GM04503 (cell line): ENCODE data around the gene GTF2F1.
"Not testable (repeated sequence)": the region's sequence is repeated elsewhere in the genome, so short reads cannot be mapped to it uniquely, and the experiment has no call there.

ENCODE experiments used
- DNase-seq: peaks from one replicate; pipeline ENCODE4 v3.0.0-alpha.2; 2012; ENCODE audit warnings: low read depth

GTF2F1 gene

GRCh38 chr19:6355321-6356040, 37.5 kb downstream of the GTF2F1 start:
- not testable (repeated sequence) for DNase-seq

DNA sequence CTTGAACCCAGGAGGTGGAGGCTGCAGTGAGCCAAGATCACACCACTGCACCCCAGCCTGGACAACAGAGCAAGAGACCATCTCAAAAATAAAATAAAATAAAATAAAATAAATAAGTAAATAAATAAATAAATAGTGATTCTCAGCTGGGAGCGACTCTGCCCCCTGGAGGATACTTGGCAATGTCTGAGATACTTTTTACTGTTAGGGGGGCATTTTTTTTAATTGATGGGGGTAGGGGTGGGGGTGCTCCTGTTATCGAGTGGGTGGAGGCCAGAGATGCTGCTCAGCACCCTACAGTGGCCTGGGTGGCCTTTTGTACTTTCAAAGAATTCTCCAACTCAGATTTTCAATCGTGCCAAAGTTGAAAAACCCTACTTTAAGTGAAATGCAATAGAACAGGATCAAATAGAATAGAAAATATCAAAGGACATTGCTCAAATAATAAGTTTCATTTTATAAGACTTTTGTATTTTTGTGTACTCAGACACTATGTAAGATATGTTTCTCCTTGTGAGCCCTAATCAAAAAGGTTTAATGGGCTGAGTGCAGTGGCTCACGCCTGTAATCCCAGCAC, 38.8 kb downstream of the GTF2F1 start:
- DNase-seq = no peak

DNA sequence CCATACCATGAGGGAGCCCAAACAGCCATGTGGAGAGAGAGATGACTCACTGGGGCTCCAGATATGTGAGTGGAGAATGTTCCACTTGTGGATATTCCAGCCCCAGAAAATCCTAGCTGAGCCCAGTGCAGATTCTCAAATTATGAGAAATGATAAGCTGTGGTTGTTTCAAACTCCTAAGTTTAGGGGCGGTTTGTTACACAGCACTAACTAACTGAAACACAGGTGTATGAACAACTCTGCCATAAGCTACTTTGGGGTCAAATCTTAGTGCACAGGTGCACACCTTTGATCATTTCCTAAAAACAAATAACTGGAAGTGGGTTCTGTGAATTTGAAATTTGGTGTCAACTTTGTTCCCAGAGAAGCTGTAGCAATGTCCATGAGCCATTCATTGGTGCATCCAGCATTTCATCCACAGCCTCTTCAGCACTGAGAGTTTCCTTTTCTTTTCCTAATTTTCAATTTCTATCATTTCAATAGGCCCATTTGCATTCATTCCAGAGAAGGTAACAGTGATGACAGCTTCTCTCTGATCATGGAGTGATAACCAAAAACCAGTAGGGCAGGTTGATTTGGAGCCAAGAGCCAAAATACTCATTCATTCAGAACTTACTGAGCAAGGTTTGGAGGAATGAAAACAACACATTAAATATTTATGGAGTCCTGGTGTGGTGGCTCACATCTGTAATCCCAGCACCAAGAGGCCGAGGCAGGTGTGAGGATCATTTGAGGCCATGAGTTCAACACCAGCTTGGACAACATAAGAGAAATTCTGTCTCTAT, 40.4 kb downstream of the GTF2F1 start:
- DNase-seq = no peak

- DNase-seq = no peak
These were observed 42.3 kb downstream of the GTF2F1 start for GRCh38 chr19:6350688-6351087.

GRCh38 chr19:6349271-6349670, 43.7 kb downstream of the GTF2F1 start:
- not testable (repeated sequence) for DNase-seq

DNA sequence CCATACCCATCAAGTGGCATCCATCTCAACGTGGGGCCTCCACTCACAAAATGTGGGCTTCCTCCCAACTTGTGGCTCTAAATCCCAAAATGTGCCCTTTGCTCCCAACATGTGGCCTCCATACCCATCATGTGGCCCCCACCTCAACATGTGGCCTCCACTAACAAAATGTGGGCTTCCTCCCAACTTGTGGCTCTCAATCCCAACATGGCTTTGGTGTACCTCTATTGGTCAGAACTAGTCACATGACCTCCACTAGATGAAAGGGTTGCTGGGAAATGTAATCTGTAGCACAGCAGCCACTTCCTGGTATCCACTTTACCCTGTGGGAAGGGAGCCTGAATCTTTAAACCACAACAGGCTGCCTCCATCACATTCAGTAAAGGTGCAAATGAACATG, 49.5 kb downstream of the GTF2F1 start:
- no peak for DNase-seq

GRCh38 chr19:6340493-6341201, 52.3 kb downstream of the GTF2F1 start:
- DNase-seq = no peak

GRCh38 chr19:6334490-6335285, 58.3 kb downstream of the GTF2F1 start:
- no peak for DNase-seq

DNA sequence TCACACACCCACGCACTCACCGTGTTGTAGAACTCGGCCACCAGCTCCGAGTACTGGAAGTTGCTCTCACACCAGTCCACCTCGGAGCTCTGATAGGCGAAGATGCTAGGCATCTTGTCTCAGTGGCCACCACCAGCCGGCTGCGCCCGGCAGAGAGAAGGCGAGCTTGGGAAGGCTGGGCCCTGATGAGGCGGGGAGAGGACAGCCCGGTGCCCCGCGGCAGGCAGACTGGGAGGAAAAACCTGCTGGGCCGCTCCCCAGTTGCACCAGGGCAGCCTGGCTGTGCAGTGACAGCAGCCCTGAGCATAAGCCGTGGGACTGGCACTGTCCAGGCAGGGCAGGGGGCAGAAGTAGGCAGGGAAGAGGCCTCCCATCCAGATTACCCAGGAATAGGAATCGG, 59.5 kb downstream of the GTF2F1 start, which contains the start of gene ACER1:
TSS of gene ACER1 (minus strand) at position 174 of the 400 bp plus-strand sequence. CDS start at position 113, 61 bp downstream.
- no peak for DNase-seq
